Activated CD4-positive, alpha-beta T cell treated with anti-CD3 and anti-CD28 coated beads, Interleukin-2, amount 10 ng/mL, durations not matched to agents 24 days and 14 days (primary cell): ENCODE data around the gene BLOC1S5. TPM values are rescaled to one million over a fixed set of nuclear protein-coding genes. Genes with fewer than 3 reads are reported as not detected.

Experiments used
- DNase-seq: peaks from one replicate; pipeline ENCODE4 v3.0.0; 2022
- H3K27ac Mint-ChIP-seq: one replicate; pipeline ENCODE4 v1.8.0; 2022; ENCODE audit warnings: mild to moderate bottlenecking, mixed read lengths
- H3K27me3 Mint-ChIP-seq: one replicate; pipeline ENCODE4 v1.8.0; 2022; ENCODE audit warnings: mixed read lengths
- H3K36me3 Mint-ChIP-seq: one replicate; pipeline ENCODE4 v1.8.0; 2022; ENCODE audit warnings: low read depth, mild to moderate bottlenecking, mixed read lengths
- H3K4me1 Mint-ChIP-seq: one replicate; pipeline ENCODE4 v1.8.0; 2021; ENCODE audit warnings: mixed read lengths
- H3K4me3 Mint-ChIP-seq: one replicate; pipeline ENCODE4 v1.8.0; 2022; ENCODE audit warnings: mild to moderate bottlenecking, moderate library complexity, mixed read lengths
- H3K9me3 Mint-ChIP-seq: one replicate; pipeline ENCODE4 v1.8.0; 2021; ENCODE audit warnings: mixed read lengths
- intact Hi-C: fragments of 100-400 bp; cut with micrococcal nuclease; formaldehyde crosslinking; loops from one replicate; pipeline ENCODE4 v1.15.1; 2023
- total RNA-seq: library from RNA; stranded (reverse); gene quantifications from 2 replicates; pipeline ENCODE4 v1.2.3, GENCODE V29; 2022

Gene BLOC1S5
- total RNA-seq, 1 donor from 2014 or later, result 19.6 TPM

DNA sequence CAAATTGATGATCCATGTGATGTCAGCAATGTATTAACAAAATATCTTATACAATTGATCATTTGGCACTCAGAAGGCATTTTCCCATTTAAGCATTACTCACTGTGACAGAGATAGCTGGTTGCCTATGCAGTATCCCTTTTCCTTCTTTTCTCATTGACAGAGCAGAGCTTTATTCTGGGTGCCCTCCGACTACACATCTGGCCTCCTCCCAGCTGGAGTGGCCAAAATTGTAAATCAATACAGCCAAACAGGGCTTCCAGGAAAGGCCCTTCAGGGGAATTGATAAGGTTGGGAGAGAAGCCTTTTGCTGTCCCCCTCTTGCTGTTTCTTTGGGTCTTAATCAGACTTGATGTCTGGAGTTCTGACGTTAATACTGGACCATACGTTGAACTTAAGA lies 9.6 kb upstream of the BLOC1S5 start:
- intact Hi-C loops, result no loop called here
- peaks cover 11% of the 10 kb centered on the region for H3K36me3 Mint-ChIP-seq

DNA sequence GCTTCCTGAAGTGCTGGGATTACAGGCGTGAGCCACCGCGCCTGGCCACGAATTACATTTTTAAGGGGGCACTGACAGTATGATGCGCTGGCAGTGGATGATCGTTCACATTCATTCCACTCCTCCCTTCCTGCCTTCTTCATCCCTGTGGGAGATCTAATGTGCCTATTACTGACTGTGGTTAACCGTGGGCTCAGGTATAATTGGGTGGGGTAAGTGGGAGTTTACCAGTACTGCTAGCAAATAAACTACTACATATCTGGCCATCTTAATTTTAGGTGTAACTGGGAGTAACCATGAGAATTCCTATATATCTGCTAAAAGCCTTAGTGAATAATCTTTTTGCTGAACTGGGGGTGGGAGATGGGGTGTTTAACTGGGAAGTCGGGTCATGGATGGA lies 6.5 kb upstream of the BLOC1S5 start:
- DNase-seq, result no peak
- H3K36me3 Mint-ChIP-seq, result peaks cover 1% of the 10 kb centered on the region
- no peaks in the 10 kb centered on the region for H3K27me3 Mint-ChIP-seq
- H3K27ac Mint-ChIP-seq, result no peak overlapping the region
- no peaks in the 10 kb centered on the region for H3K9me3 Mint-ChIP-seq
- intact Hi-C loops, result no loop called here
- H3K4me1 Mint-ChIP-seq, result peaks cover 12% of the 10 kb centered on the region
- H3K4me3 Mint-ChIP-seq, result no peak overlapping the region

More for the DNA sequence above, 9.6 kb upstream of the BLOC1S5 start:
- no peak for DNase-seq
- Mint-ChIP-seq H3K4me3 (no peak overlapping the region), H3K27ac (no peak overlapping the region), H3K4me1 (peaks cover 16% of the 10 kb centered on the region), H3K27me3 (no peaks in the 10 kb centered on the region), H3K9me3 (no peaks in the 10 kb centered on the region)

DNA sequence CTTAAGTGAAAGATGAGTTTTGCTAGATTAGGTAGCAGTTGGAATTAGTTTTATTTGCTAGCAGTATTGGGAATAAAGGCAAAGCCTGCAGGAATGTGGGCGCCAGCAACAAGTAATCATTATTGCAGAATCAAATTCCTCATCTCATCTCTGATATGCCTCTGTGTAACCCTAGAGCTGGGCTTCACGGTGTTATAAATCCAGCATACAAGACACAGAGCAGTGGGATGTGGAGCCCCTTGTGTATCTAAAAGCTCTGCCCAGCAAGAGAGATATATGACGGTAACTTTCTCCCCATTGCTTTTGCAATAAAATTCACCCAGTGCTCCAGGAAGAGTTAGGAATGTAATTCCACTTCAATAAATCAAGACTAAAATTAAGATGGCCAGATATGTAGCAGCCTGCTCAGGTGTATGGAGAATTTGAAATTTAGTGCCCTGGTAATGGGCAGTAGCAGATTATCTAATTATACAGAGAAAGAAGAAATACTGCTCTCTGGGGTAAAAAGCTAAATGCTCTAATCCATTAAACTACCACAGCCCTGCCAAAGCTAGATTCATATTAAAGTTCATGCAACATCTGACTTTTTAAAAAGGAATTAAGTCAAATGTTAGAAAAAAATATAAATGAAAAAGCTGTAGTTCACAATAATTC lies 5.6 kb upstream of the BLOC1S5 start:
- H3K4me1 Mint-ChIP-seq, result peaks cover 19% of the 10 kb centered on the region
- H3K9me3 Mint-ChIP-seq, result no peaks in the 10 kb centered on the region
- H3K36me3 Mint-ChIP-seq, result peaks cover 1% of the 10 kb centered on the region
- no peak for DNase-seq
- H3K4me3 Mint-ChIP-seq, result no peak overlapping the region
- no peaks in the 10 kb centered on the region for H3K27me3 Mint-ChIP-seq
- H3K27ac Mint-ChIP-seq, result no peak overlapping the region
- intact Hi-C loops, result loop anchor here (10.0 kb wide), 1 partner anchor 755 kb away; the partner anchor contains the start of gene SSR1

DNA sequence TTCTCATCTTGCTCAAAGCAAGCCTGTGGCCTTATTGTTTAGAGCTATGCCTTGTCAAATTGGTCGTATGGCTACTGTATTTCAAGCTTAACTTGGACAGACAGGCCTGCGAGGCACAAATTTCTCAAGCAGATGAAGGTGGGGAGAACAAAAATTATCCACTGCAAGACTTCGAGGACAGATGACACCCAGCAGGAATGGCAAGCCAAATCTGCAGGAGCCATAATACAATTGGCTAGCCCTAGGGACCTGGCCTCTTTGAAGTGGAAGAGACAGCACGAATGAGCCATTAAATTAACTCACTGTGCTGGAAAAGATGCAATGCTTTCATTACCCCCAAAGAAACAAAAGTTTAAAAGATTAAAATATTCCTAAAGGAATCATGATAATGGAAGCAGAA lies 5.0 kb upstream of the BLOC1S5 start:
- intact Hi-C loops, result loop anchor here (10.0 kb wide), 1 partner anchor 754 kb away; the partner anchor contains the start of gene SSR1
- Mint-ChIP-seq H3K4me3 (no peak overlapping the region), H3K27ac (no peak overlapping the region), H3K4me1 (peaks cover 20% of the 10 kb centered on the region), H3K9me3 (no peaks in the 10 kb centered on the region), H3K36me3 (peaks cover 1% of the 10 kb centered on the region), H3K27me3 (no peaks in the 10 kb centered on the region)
- no peak for DNase-seq

DNA sequence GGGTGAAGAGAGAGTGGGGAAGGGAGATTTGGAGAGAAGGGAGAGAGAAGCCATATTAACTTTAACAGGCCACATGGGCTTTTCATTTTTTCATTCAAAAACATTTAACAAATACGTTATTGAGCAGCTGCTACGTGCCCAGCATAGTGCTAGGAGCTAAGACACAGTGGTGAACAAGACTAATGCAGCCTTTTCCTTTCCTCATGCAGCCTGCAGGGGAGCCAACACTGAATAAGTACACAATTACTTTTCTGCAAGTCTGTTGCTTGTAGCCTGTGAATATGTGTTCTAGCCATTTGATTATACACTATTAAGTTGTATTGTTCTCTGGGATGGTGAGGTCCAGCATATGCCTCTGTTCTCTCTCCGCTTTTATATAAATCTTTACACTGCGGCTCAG lies 1.9 kb upstream of the BLOC1S5 start:
- Mint-ChIP-seq H3K27me3 (no peaks in the 10 kb centered on the region), H3K4me3 (peak overlapping the region; percentile 97), H3K27ac (peak overlapping the region; percentile 98), H3K9me3 (no peaks in the 10 kb centered on the region), H3K36me3 (peaks cover 6% of the 10 kb centered on the region), H3K4me1 (peaks cover 25% of the 10 kb centered on the region)
- DNase-seq, result peak; percentile 58
- intact Hi-C loops, result loop anchor here (10.0 kb wide), 1 partner anchor 751 kb away; the partner anchor contains the start of gene SSR1

DNA sequence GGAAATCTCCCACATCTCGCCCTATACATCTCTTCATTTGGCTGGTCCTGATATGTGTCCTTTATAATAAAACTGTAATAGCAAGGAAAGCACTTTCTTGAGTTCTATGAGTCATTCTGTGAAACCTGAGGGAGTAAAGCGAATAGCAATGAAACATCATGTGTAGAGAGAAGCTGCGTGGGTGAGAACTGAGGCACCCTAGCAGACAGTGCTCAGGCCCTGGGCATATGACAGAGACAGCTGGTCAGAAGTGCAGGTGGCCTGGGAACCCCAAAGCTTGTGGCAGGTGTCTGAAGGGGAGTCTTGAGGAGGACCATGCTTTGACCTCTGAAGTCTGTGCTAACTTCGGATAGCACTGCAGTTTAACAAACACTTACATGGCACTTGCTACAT lies 1.3 kb upstream of the BLOC1S5 start:
- intact Hi-C loops, result loop anchor here (1.0 to 10.0 kb wide), 6 partner anchors 18 to 751 kb away; partner anchors contain the start of genes SNRNP48, SSR1 and TXNDC5
- H3K9me3 Mint-ChIP-seq, result no peaks in the 10 kb centered on the region
- DNase-seq, result peak; percentile 68
- no peaks in the 10 kb centered on the region for H3K27me3 Mint-ChIP-seq
- peak overlapping the region; percentile 98 for H3K27ac Mint-ChIP-seq
- H3K4me3 Mint-ChIP-seq, result peak overlapping the region; percentile 97
- H3K4me1 Mint-ChIP-seq, result peaks cover 23% of the 10 kb centered on the region
- H3K36me3 Mint-ChIP-seq, result peaks cover 5% of the 10 kb centered on the region

DNA sequence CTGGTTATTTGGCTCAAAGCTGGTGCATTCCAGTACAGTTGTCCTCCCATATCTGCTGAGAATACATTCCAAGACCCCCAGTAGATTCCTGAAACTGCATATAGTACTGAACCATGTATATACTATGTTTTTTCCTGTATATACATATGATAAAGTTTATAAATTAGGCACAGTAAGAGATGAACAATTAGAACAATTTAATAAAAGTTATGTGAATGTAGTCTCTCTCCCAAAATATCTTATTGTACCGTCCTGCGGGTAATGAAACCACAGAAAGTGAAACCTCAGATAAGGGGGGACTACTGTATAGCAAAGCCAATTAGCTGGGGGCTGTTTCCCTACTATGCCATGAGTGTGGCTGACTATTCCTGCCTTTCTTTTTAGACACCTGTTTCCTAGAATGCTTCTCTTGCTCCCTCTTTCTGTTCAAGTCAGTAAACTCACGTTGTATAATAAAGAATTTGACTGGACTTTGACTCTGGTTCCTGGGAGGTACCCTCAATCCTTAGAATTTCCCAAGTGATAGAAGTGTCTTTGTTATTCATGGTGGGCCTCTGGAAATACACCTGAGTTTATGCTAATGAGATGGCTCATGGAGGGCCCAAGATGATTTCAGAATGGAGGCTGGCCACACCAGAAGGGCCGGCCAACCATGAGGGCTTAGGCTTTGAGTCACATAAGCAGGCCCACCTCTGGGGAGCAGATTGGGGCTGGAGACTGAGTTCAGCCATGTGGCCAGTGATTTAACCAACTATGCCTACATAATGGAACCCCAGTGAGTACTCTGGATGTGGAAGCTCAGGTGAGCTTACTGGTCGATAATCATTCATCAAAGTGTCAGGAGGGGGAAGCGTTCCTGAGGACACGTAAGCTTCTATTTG lies 689 bp upstream of the BLOC1S5 start:
- Mint-ChIP-seq H3K36me3 (peaks cover 9% of the 10 kb centered on the region), H3K27ac (peak overlapping the region; percentile 98), H3K4me3 (peak overlapping the region; percentile 97), H3K9me3 (no peaks in the 10 kb centered on the region), H3K4me1 (peaks cover 23% of the 10 kb centered on the region), H3K27me3 (no peaks in the 10 kb centered on the region)
- DNase-seq, result peak; percentile 62
- intact Hi-C loops, result loop anchor here (1.0 to 10.0 kb wide), 9 partner anchors 18 to 750 kb away; partner anchors contain the start of genes BMP6, EEF1E1, SLC35B3 and SNRNP48

DNA sequence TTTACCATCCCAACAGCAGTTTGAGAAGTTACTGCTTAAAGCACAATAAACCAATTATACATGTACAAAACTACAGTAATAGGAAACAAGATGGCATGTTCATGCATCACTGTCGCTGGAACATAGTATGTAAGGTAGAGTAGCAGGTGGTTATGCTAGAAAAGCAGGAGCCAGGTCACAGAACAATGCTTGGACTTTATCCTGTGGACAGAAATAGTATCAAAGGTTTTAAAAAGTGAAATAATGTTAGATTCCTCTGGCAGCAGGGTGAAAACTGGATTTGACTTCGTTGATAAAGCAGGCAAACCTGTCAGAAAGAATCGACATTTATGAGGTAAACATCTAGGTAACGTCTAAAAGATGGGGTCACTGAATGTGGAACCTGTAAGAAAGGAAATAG lies 2.5 kb downstream of the BLOC1S5 start:
- Mint-ChIP-seq H3K4me3 (no peak overlapping the region), H3K27me3 (no peaks in the 10 kb centered on the region), H3K4me1 (peaks cover 25% of the 10 kb centered on the region), H3K27ac (no peak overlapping the region), H3K9me3 (no peaks in the 10 kb centered on the region), H3K36me3 (peaks cover 16% of the 10 kb centered on the region)
- no peak for DNase-seq
- intact Hi-C loops, result loop anchor here (10.0 kb wide), 1 partner anchor 747 kb away; the partner anchor contains the start of gene SSR1

DNA sequence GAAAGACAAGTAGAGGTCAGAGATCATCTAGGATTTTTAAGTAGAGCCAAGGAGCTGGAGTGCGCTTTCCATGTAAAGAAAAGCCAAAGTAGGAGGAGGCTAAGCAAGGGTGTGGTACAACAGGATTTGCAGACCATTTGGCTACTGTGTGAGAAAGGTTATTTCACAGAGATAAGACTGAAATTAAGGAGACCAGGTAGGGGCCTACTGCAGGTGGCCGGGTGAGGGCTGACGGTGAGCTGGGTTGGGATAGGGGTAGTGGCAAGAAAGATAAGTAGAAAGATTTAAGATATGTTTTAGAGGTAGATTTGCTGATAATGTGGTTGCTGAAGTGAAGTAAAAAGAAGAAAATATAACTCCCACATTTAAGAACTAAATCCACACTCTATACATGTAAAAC lies 3.8 kb downstream of the BLOC1S5 start:
- Mint-ChIP-seq H3K27ac (no peak overlapping the region), H3K4me3 (no peak overlapping the region), H3K9me3 (no peaks in the 10 kb centered on the region), H3K4me1 (peaks cover 15% of the 10 kb centered on the region), H3K27me3 (no peaks in the 10 kb centered on the region), H3K36me3 (peaks cover 20% of the 10 kb centered on the region)
- intact Hi-C loops, result loop anchor here (10.0 kb wide), 1 partner anchor 746 kb away; the partner anchor contains the start of gene SSR1
- DNase-seq, result no peak

DNA sequence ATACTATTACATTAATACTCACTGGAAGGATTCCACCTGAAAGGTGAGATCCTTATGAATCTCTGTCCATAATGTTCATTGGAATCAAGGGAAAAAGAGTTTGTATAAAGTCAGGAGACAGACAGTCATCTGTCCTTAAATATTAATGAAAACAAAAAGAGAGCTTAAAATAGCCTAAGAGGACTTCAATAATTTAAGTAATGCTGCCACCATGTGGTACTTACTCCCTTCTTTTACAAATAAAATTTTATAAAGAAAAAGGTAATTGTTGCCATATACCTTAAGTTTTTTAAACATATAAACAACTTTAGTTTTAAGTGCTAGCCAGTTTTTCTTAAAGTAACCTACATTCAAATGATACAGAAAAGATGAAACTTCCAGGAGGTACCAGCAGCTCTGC lies 5.1 kb downstream of the BLOC1S5 start:
- Mint-ChIP-seq H3K4me3 (no peak overlapping the region), H3K27ac (no peak overlapping the region), H3K36me3 (peaks cover 21% of the 10 kb centered on the region), H3K27me3 (no peaks in the 10 kb centered on the region), H3K4me1 (peaks cover 6% of the 10 kb centered on the region), H3K9me3 (no peaks in the 10 kb centered on the region)
- intact Hi-C loops, result loop anchor here (2.0 kb wide), 1 partner anchor 336 kb away; no protein-coding TSS in a partner anchor
- DNase-seq, result no peak

DNA sequence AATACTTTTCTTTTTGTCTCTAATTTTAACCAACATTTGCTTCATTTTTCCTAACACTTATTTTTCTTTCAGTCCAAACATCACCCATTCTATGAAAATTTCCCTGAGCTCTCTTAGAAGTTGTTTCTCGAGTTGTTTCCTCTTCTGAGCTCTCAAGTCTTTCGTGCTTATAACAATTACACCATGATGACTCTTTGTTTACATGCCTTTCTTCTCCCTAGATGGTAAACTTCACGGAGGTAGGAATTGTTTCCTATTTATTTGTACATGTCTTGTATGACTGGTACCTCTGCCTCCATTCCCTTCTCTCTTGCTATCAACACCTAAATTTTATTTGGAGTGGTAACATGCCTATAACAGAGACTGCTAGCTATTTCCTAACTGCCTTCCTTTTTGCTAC lies 6.4 kb downstream of the BLOC1S5 start:
- H3K9me3 Mint-ChIP-seq, result no peaks in the 10 kb centered on the region
- H3K27ac Mint-ChIP-seq, result no peak overlapping the region
- peaks cover 23% of the 10 kb centered on the region for H3K36me3 Mint-ChIP-seq
- DNase-seq, result no peak
- H3K4me1 Mint-ChIP-seq, result peaks cover 4% of the 10 kb centered on the region
- H3K27me3 Mint-ChIP-seq, result no peaks in the 10 kb centered on the region
- H3K4me3 Mint-ChIP-seq, result no peak overlapping the region
- intact Hi-C loops, result loop anchor here (2.0 kb wide), 1 partner anchor 335 kb away; no protein-coding TSS in a partner anchor

DNA sequence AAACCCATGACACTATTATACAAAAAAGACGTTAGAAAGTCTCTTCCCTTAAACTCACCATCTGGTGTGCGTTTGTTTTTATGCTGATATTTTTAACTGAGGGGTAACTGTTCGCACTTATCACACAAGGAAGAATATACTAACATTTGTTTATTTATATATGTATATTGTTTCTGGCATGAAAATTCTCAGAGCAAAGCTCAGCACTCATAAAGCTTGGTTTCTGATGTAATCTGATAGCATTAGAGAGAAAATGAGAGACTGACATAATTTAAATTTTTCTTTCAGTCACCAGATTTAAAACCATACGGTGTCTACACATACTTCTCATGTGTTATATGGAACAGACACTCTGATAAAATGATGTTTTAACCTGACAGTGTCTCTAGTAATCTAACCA lies 6.9 kb downstream of the BLOC1S5 start:
- H3K9me3 Mint-ChIP-seq, result no peaks in the 10 kb centered on the region
- H3K4me3 Mint-ChIP-seq, result no peak overlapping the region
- peaks cover 2% of the 10 kb centered on the region for H3K4me1 Mint-ChIP-seq
- no peak overlapping the region for H3K27ac Mint-ChIP-seq
- H3K27me3 Mint-ChIP-seq, result no peaks in the 10 kb centered on the region
- intact Hi-C loops, result no loop called here
- H3K36me3 Mint-ChIP-seq, result peaks cover 22% of the 10 kb centered on the region
- no peak for DNase-seq

DNA sequence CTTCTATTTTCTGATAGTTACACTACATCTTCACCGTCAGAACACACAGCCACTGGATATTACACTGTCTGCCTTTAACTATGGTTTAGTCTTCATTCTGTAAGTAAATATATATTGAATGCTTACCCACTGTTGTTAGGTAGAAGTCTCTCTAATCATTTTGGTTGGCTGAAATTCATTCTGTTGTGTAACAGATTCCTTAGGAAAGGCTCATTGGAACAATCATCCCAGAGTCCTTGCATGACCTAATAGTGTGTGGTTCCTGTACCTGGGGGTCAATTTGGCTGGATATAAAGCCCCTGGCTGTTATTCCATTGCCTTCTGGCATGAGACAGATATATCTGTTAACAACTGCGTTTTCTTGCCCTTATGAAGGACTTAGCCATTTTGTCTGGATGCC lies 9.9 kb downstream of the BLOC1S5 start:
- Mint-ChIP-seq H3K4me3 (no peak overlapping the region), H3K27me3 (no peaks in the 10 kb centered on the region), H3K9me3 (no peaks in the 10 kb centered on the region), H3K27ac (no peak overlapping the region), H3K36me3 (peaks cover 29% of the 10 kb centered on the region), H3K4me1 (peaks cover 2% of the 10 kb centered on the region)
- no peak for DNase-seq
- intact Hi-C loops, result no loop called here
